Amygdala (tissue), 56 donors: ENCODE results near the gene OR2A7.
"Not testable (repeated sequence)": the region's sequence is repeated elsewhere in the genome, so short reads cannot be mapped to it uniquely, and the experiment has no call there.

Source experiments
- DNase-seq, 56 donors: peaks; one replicate each; lab custom pipeline; 2025; lab: John Stamatoyannopoulos, UW

The OR2A7 gene

DNA sequence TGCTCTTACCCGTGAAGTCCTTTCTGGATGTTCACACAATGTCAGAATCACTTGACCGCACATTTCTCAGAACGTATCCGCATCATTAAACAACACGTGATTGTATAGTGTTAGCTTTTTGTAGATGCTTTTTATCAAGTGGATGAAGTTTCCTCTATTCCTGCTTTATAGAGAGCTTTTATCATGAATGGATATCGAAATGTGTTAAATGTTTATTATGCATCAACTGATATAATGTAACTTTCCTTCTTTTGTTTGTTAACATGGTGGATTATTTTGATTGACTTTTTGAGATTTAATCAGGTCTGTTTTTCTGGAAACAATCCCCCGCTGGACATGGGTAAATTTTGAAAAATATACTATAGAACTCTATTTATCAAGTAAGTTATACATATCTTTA, at the start of gene OR2A7:
Gene OR2A7, minus strand, starts transcription at position 101 of the 400 bp plus-strand sequence. CDS start 5,164 bp downstream, outside the sequence.
- DNase-seq = not testable (repeated sequence)

DNA sequence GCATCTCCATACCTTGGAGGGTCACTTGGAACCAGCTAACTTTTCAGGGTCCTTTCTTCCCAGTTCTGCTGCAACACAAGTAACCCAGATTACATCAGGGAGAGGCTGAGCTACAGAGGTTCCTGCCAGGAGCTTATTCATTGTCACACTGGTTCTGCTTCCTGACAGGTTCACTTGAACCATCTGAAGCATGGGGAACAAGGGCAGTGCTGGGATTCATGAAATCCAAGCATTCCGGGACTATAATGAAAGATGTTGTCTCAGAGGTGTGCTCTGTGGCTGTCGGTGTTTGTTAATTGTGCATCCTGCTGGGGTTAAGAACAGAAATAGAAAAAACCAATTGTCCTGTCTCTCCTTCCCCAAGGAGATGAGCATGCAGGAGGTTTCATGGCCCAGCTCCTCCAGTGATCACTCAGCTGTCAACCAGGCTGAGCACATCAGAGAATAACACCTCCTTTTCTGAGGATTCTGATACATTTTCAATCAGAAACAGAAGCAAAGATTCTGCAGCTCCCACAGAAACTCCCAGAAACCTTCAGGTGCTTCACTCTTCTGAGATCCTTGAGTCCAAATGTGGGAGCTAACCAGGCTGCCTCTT, 47.4 kb upstream of the OR2A7 start, which contains the start of gene OR2A1:
Gene OR2A1, plus strand, starts transcription at position 548 of the 598 bp plus-strand sequence. CDS start 5,706 bp downstream, outside the sequence.
- DNase-seq = not testable (repeated sequence)

- DNase-seq = not testable (repeated sequence)
Observed at GRCh38 chr7:144311218-144311617, 46.6 kb upstream of the OR2A7 start.

GRCh38 chr7:144309702-144310101, 45.1 kb upstream of the OR2A7 start:
- not testable (repeated sequence) for DNase-seq

DNA sequence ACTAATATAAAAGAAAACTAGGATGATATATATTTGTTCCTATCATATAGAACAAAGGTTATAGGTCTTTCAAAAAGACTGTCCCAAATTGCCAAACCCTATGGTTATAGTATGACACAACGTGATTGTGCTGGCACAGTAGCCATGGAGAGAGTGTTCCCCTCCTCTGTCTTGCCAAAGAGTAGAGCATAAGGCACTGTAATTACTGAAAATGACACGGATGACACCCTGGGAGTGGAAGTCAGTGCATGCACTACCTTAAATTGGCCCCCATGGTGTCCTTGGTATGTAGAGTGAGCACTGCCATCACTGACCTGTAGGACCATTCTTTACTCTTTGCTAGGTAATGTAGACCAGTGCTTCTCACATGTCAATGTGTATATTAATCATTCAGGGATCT, 40.6 kb upstream of the OR2A7 start:
- DNase-seq = not testable (repeated sequence)

GRCh38 chr7:144303607-144304006, 39.0 kb upstream of the OR2A7 start:
- DNase-seq = not testable (repeated sequence)

DNA sequence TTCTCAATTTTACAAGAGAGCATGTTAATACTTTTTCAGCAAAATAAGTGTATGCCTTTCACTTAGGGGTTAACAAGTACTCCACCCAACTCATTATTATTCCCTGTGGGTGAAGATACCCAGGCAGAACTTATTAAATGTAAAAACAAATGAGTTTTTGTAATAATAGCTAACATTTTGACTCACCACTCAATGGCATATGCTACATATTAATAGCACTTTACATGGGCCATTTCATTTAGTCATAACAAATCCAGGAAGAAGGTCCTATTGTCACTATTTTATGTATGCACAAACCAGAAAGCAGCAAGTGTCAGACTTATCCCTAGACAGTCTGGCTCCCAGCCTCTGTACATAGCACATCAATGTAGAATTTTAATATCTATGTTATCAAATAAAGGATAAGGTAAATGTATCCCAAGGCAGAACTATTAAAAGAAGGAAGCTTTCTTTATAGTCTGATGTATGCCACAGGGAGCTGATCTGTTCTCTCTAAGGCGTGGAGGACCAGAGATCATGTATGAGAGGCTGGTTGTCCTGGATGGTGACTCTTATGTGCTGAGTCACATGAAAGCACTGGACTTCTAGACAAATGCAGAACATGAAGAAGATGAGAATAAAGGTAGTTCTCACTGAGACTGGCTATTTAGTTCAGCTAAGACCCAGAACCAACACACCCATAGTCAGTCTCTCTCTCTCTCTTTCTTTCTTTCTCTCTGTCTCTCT, 38.1 kb upstream of the OR2A7 start:
- not testable (repeated sequence) for DNase-seq

DNA sequence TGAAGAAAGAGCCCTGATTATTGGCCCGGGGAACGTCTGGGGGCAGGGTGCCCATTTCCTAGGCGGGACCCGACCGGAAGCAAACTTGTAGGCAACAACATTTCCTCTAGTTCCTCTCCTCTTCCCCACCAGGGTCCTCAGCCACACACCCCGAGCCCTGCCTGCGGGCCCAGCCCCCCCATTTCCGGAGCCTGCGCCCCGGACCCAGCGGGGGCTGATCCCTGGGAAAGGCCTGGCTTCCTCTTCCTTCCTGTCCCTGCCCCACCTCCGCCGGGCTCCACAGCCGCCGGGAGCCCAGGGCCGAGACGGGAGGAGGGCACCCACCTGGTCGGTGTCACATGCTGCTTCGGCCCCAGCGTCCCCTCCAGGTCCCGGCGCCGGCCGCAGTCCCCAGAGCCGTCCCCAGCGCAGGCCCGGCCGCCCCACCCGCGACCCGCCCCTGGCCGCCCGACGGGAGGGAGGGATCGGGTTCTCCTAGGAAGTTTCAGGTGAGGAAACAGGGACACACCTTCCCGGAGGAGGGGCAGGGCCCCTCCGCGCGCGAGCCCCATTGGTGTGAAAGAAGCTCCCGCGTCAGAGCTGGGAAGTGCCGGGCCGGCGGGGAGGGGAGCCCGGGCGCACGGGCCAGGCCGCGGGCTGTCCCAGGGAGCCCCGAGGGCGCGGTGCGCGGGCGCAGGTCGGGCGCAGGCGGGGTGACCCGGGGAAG, 29.4 kb upstream of the OR2A7 start:
- DNase-seq = not testable (repeated sequence)

- DNase-seq = not testable (repeated sequence)
Observed at GRCh38 chr7:144292384-144293161, 28.0 kb upstream of the OR2A7 start.

- not testable (repeated sequence) for DNase-seq
Observed at GRCh38 chr7:144291607-144292006, 27.0 kb upstream of the OR2A7 start.

DNA sequence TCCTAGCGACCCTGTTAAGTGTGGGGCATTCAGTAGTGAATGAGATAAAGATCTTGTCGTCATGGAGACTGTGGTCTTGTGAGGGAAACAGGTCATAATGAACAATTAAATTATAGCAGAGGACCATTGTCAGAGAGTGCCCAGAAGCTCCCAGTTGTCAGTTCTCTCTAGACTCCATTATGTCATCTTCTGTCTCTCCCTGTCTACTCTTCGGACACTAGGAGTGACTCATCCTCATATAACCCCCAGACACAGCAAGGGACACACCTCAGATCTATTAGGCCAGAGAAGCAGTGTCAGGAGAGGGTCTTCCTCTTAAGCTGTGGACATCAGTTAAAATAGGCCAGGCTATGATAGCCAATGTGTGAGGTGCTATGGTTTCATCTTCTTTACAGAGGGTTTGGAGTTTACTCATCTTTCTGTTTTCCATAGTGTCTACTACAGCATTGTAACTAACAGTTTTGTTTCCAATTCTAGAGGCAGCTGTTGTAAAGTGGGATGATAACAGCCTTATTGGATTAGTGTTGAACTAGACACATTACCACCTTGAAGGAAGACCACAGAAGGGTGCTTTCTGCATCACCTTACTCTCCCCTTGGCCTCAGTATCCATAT, 22.7 kb upstream of the OR2A7 start:
- DNase-seq = not testable (repeated sequence)

GRCh38 chr7:144283716-144284115, 19.1 kb upstream of the OR2A7 start:
- not testable (repeated sequence) for DNase-seq

DNA sequence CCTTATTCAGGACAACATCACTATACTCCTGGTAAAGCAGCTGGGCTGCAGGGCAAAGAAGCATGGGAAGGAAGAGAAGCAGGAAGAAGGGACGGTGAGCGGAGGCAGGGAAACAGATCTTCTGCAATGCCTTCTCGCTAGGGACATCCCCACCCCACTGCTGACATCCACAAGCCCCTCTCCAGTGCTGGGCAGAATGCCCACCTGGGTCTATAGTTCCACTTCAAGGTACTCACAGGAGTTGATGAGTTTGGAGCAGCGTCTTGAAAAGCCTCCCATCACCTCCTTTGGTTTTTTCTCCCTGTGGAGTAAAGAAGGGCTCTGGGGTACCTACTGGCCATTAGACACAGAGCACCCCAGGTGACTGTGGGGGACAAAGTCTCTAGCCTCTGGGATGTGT, 17.9 kb upstream of the OR2A7 start:
- not testable (repeated sequence) for DNase-seq

- not testable (repeated sequence) for DNase-seq
Observed at GRCh38 chr7:144281981-144282380, 17.4 kb upstream of the OR2A7 start.

DNA sequence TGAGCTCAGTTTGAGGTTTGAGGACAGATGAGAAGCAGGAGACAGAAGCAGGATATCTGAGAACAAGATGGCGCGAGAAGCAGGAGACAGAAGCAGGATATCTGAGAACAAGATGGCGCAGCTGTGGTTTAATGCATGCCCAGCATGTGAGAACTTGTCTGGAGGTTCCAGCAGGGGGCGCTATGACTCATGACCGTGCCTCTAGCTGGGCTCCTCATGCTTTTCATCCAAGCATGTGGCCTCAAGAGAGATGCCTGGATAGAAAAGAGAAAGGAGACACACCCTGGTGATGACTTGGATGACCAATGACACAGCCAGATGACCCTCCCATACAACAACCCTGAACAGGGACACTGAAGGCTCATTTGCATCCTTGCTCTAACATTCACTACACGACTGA, 15.4 kb upstream of the OR2A7 start:
- not testable (repeated sequence) for DNase-seq

DNA sequence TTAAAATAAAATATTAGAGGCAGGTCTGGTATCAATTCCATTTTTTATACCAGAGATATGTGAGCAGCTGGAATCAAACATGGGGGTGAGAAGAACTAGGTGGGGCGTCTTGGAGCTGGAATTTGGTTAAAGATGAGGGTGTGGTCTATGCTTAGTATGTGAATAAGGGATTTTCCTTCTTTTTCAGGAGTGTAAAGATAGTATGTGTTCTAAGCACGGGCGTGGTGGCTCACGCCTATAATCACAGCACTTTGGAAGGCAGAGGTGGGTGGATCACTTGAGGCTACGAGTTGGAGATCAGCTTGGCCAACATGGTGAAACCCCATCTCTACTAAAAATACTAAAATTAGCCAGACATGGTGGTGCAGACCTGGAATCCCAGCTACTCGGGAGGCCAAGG, 10.7 kb upstream of the OR2A7 start:
- not testable (repeated sequence) for DNase-seq

DNA sequence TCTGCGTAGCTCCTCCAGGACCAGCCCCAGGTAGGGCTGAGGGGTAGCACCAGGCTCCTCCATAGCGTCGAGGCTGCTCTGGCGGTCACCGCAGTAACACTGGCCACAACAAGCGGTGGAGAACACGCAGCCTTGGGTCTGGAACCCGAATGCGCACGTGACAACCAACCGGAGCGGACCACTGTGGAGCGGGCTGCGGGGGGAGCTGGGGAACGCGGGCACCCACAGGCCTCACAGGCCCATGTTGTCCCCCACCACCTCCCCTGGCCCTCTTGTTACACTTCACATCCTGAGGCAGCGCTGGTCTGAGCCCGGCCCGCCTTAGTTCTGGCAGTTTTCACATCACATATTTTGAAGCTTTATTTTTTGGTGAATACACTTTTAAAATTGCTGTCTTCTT, 4.6 kb upstream of the OR2A7 start, which contains the start of gene CTAGE8:
Gene CTAGE8, minus strand, starts transcription at position 101 of the 400 bp plus-strand sequence. Its CDS starts 38 bp downstream, at position 63.
- DNase-seq = not testable (repeated sequence)

DNA sequence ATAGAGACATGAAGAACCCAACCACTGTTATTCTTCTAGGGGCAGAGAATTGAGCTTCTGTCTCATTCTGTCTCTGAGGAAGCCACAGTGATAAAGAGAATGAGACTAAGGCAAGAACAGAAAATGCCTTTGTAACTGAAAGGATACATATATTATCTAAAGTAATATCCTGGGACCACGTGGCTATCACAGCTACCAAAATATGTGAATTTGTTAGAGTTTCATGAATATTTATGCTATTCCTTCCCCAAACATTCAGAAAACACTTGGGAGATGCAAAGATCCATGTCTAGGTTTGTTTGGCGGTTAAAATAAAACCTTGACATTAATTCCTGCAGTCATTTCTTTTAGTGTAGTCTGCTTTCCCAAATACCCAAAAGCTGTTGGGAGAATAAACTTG, 2.5 kb downstream of the OR2A7 start:
- not testable (repeated sequence) for DNase-seq

DNA sequence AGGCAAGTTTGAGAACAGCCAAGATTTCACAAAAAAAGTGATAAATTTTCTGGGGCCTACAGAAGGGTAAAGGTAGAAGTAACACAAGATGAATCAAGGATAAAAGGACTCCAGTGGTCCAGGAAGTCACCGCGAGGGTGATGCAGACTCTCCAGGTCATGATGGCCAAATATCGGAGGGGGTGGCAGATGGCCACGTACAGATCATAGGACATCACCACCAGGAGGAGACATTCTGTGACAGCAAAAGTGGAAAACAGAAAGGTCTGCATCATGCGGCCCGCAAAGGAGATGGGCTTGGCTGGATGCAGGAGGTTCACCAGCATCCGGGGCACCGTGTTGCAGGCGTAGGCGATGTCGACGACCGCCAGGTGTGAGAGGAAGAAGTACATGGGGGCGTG, 5.5 kb downstream of the OR2A7 start:
- DNase-seq = not testable (repeated sequence)

DNA sequence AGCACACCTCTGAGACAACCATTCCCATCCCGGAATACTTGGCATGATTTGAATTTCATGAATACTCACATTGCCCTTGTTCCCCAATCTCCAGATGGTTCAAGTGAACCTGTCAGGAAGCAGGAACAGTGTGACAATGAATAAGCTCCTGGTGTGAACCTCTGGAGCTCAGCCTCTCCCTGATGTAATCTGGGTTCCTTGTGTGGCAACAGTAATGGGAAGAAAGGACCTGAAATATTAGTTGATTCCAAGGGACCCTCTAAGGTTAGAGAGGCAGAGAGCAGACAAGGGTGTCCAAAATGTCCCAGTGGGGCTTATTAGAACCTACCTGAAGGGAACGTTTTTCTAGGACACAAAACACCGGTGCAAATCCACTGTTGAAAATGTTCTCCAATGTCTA, 8.5 kb downstream of the OR2A7 start:
- no peak for DNase-seq
